HCT116 (cell line): ENCODE measurements around the gene ITIH1. TPM values are rescaled to one million over a fixed set of nuclear protein-coding genes. Genes with fewer than 3 reads are reported as not detected.

Experiments
- ATAC-seq: fragments of 200-7000 bp; cut with Tn5 transposase; 2 replicates; pipeline ENCODE4 v1.9.1; 2020; ENCODE audit warnings: mild to moderate bottlenecking, moderate library complexity
- BruUV-seq: library from RNA; stranded (reverse); fragments of 400-500 nt; replicated peaks from 2 replicates; lab custom pipeline; 2021; lab: Mats Ljungman, UMichigan
- CTCF ChIA-PET: fragments of 300-600 bp; sonication (Branson Sonifier 250); formaldehyde crosslinking; loops from one replicate; lab custom pipeline; 2021; ENCODE audit warnings: antibody characterized with exemption; lab: Charles Lee
- POLR2A ChIA-PET: fragments of 300-600, 350-600 bp; sonication (Branson Sonifier 250); formaldehyde crosslinking; loops from one replicate; lab custom pipeline; 2021; ENCODE audit warnings: antibody characterized with exemption; lab: Charles Lee
- RAD21 ChIA-PET, 2 experiments: fragments of 300-600 bp; sonication (Branson Sonifier 250); formaldehyde crosslinking; loops; one replicate each; lab custom pipeline; 2023; ENCODE audit warnings: low total read pairs in 2 of 2; ENCODE audit not compliant: uncharacterized antibody in 2 of 2, unreplicated experiment in 2 of 2, low non-redundant PET in 1 of 2; lab: Charles Lee
- DNase-seq: peaks from one replicate; pipeline ENCODE4 v3.0.0-alpha.2; 2010; ENCODE audit warnings: low read depth, low spot score
- H2AFZ ChIP-seq: fragments of 200-600 bp; shearing (Covaris generic), sonication (generic); 2 replicates; pipeline ENCODE4 v1.6.1; 2017; ENCODE audit warnings: low read depth, mixed run types, mixed read lengths, antibody characterized with exemption, low read length; ENCODE audit not compliant: poor library complexity, severe bottlenecking
- H3K27ac ChIP-seq: 2 replicates; pipeline ENCODE4 v1.5.1; 2012; ENCODE audit warnings: low read depth, low read length
- H3K27me3 ChIP-seq: fragments of 200-600 bp; sonication (generic); 2 replicates; pipeline ENCODE4 v1.6.1; 2016; ENCODE audit warnings: mixed run types, low read length, mixed read lengths; ENCODE audit not compliant: insufficient read depth
- H3K36me3 ChIP-seq, 2 experiments: fragments of 200-500 bp in 1 of 2; fragments of 200-600 bp in 1 of 2; sonication (Bioruptor generic) in 1 of 2; sonication (generic) in 1 of 2; 2 replicates each; pipeline versions ENCODE4 v1.5.1 to v1.6.1; 2014 to 2016; ENCODE audit warnings: low read length in 2 of 2, inconsistent platforms in 1 of 2, mixed read lengths in 1 of 2, mixed run types in 1 of 2; ENCODE audit not compliant: insufficient read depth in 2 of 2, control insufficient read depth in 1 of 2
- H3K4me1 ChIP-seq, 2 experiments: fragments of 200-600 bp in 1 of 2; sonication (generic) in 1 of 2; 2 replicates each; pipeline versions ENCODE4 v1.5.1 to v1.6.1; 2012 to 2017; ENCODE audit warnings: low read length in 2 of 2, inconsistent platforms in 1 of 2, mild to moderate bottlenecking in 1 of 2, mixed read lengths in 1 of 2, mixed run types in 1 of 2, moderate library complexity in 1 of 2; ENCODE audit not compliant: insufficient read depth in 2 of 2, control insufficient read depth in 1 of 2
- H3K4me2 ChIP-seq: fragments of 200-600 bp; sonication (generic); 2 replicates; pipeline ENCODE4 v1.6.1; 2017; ENCODE audit warnings: mixed run types, low read length, mixed read lengths
- H3K4me3 ChIP-seq, 2 experiments: fragments of 200-600 bp in 1 of 2; sonication (generic) in 1 of 2; replicated peaks in 1 of 2; 2 replicates each; pipeline ENCODE4 v1.5.1; 2011 to 2016; ENCODE audit warnings: low read length in 2 of 2, control low read depth in 1 of 2, low read depth in 1 of 2, mild to moderate bottlenecking in 1 of 2, mixed read lengths in 1 of 2, mixed run types in 1 of 2
- H3K79me2 ChIP-seq: fragments of 200-600 bp; sonication (generic); 2 replicates; pipeline ENCODE4 v1.6.1; 2017; ENCODE audit warnings: mild to moderate bottlenecking, mixed run types, low read length, moderate library complexity, mixed read lengths; ENCODE audit not compliant: insufficient read depth
- H3K9ac ChIP-seq: fragments of 200-600 bp; sonication (generic); 2 replicates; pipeline ENCODE4 v1.6.1; 2016; ENCODE audit warnings: low read length, mixed read lengths
- H3K9me2 ChIP-seq: fragments of 200-600 bp; sonication (generic), shearing (Covaris generic); 2 replicates; pipeline ENCODE4 v1.6.1; 2017; ENCODE audit warnings: mixed run types, mild to moderate bottlenecking, moderate library complexity; ENCODE audit not compliant: insufficient read depth
- H3K9me3 ChIP-seq, 2 experiments: fragments of 200-500 bp in 1 of 2; fragments of 200-600 bp in 1 of 2; sonication (Bioruptor generic) in 1 of 2; sonication (generic) in 1 of 2; 2 replicates each; pipeline ENCODE4 v1.6.1; 2014 to 2017; ENCODE audit warnings: low read length in 2 of 2, mixed read lengths in 2 of 2, inconsistent platforms in 1 of 2, low read depth in 1 of 2, mild to moderate bottlenecking in 1 of 2, mixed run types in 1 of 2, moderate library complexity in 1 of 2; ENCODE audit not compliant: control insufficient read depth in 1 of 2, insufficient read depth in 1 of 2
- H4K20me1 ChIP-seq: fragments of 200-600 bp; sonication (generic), shearing (Covaris generic); 2 replicates; pipeline ENCODE4 v1.6.1; 2017; ENCODE audit warnings: mixed run types, mild to moderate bottlenecking, moderate library complexity; ENCODE audit not compliant: insufficient read depth
- CEBPB ChIP-seq: IDR thresholded peaks from 2 replicates; pipeline ENCODE4 v1.6.1; 2012; ENCODE audit warnings: low read depth
- CTCF ChIP-seq, 3 experiments: fragments of 200-600 bp in 1 of 3; sonication (generic) in 1 of 3; IDR thresholded peaks in 2 of 3; conservative IDR thresholded peaks in 1 of 3; 2 replicates each; pipeline ENCODE4 v1.5.1; 2012 to 2017; ENCODE audit warnings: low read depth in 2 of 3, low read length in 2 of 3, antibody characterized with exemption in 1 of 3, borderline replicate concordance in 1 of 3, control low read depth in 1 of 3, mild to moderate bottlenecking in 1 of 3, mixed read lengths in 1 of 3, mixed run types in 1 of 3, moderate library complexity in 1 of 3; ENCODE audit not compliant: insufficient read depth in 1 of 3
- EGR1 ChIP-seq: IDR thresholded peaks from 2 replicates; pipeline ENCODE4 v1.6.1; 2012; ENCODE audit warnings: low read depth
- EZH2 ChIP-seq: fragments of 200-600 bp; sonication (generic); IDR thresholded peaks from 2 replicates; pipeline ENCODE4 v1.6.1; 2017; ENCODE audit warnings: antibody characterized with exemption, mixed run types
- EZH2phosphoT487 ChIP-seq: fragments of 200-600 bp; IDR thresholded peaks from 2 replicates; pipeline ENCODE4 v1.6.1; 2018; ENCODE audit warnings: antibody characterized with exemption, borderline replicate concordance
- MAX ChIP-seq: IDR thresholded peaks from 2 replicates; pipeline ENCODE4 v1.6.1; 2012
- POLR2AphosphoS5 ChIP-seq: IDR thresholded peaks from 2 replicates; pipeline ENCODE4 v1.6.1; 2011; ENCODE audit warnings: mild to moderate bottlenecking, low read depth, low read length, moderate library complexity
- RAD21 ChIP-seq: IDR thresholded peaks from 2 replicates; pipeline ENCODE4 v1.6.1; 2012; ENCODE audit warnings: low read depth, mild to moderate bottlenecking
- SIN3A ChIP-seq: IDR thresholded peaks from 2 replicates; pipeline ENCODE4 v1.6.1; 2012; ENCODE audit warnings: low read depth
- SP1 ChIP-seq: IDR thresholded peaks from 2 replicates; pipeline ENCODE4 v1.6.1; 2012; ENCODE audit warnings: low read depth
- SRF ChIP-seq: IDR thresholded peaks from 2 replicates; pipeline ENCODE4 v1.6.1; 2012; ENCODE audit warnings: low read depth
- TCF7L2 ChIP-seq: IDR thresholded peaks from 2 replicates; pipeline ENCODE4 v1.7.0; 2011; ENCODE audit warnings: borderline replicate concordance, inconsistent platforms; ENCODE audit not compliant: insufficient read depth, insufficient read length; ENCODE audit errors: extremely low read depth
- YY1 ChIP-seq: IDR thresholded peaks from 2 replicates; pipeline ENCODE4 v1.6.1; 2011; ENCODE audit warnings: low read length, low read depth, moderate library complexity, mild to moderate bottlenecking; ENCODE audit not compliant: insufficient replicate concordance; ENCODE audit errors: extremely low read depth
- ZBTB33 ChIP-seq: IDR thresholded peaks from 2 replicates; pipeline ENCODE4 v1.6.1; 2011; ENCODE audit warnings: mild to moderate bottlenecking, low read length, moderate library complexity; ENCODE audit not compliant: insufficient replicate concordance; ENCODE audit errors: extremely low read depth
- intact Hi-C: fragments of 100-400 bp; cut with micrococcal nuclease; formaldehyde crosslinking; loops from 2 replicates; pipeline ENCODE4 v1.10.0; 2022
- total RNA-seq: library from RNA; stranded (reverse); gene quantifications from one replicate; pipeline ENCODE4 v1.2.1, GENCODE V29; 2021; ENCODE audit not compliant: unreplicated experiment

ITIH1 gene
- total RNA-seq, 1 experiment from 2014 or later = 0.37 TPM

GRCh38 chr3:52771702-52772101, 5.7 kb upstream of the ITIH1 start (continued):
- no peak for TF ChIP-seq YY1
- no peak for TF ChIP-seq SIN3A
- TF ChIP-seq CTCF (IDR thresholded peaks at IDR 0.05 in 2 of 3, conservative IDR thresholded peaks at IDR 0.05 in 1 of 3; ENCODE audit: borderline replicate concordance in 1 of 3, insufficient read depth in 1 of 3, low read depth in 2 of 3, low read length in 2 of 3) = no peak
- TF ChIP-seq RAD21 = no peak
- TF ChIP-seq EZH2 = no peak
- no peak for TF ChIP-seq POLR2AphosphoS5
- no peak for TF ChIP-seq SRF

GRCh38 chr3:52773361-52774065, 3.9 kb upstream of the ITIH1 start:
- Histone ChIP-seq H3K27me3 (no peaks in the 10 kb centered on the region), H3K9me3 (no peaks in the 10 kb centered on the region), H2AFZ (no peak overlapping the region), H3K79me2 (peaks cover 15% of the 10 kb centered on the region), H3K27ac (no peak overlapping the region), H3K4me3 (no peak overlapping the region), H4K20me1 (no peaks in the 10 kb centered on the region), H3K4me2 (no peak overlapping the region), H3K36me3 (no peaks in the 10 kb centered on the region), H3K9ac (no peak overlapping the region), H3K9me2 (no peaks in the 10 kb centered on the region), H3K4me1 (peaks cover 4 to 27% of the 10 kb centered on the region in 2 experiments; a peak in 3 of 4 replicates)
- POLR2A ChIA-PET = no interaction called here
- no peak for ATAC-seq
- intact Hi-C loops = no loop called here
- RAD21 ChIA-PET = no interaction called here
- TF ChIP-seq SP1 = no peak
- TF ChIP-seq POLR2AphosphoS5 = no peak
- TF ChIP-seq EZH2phosphoT487 = no peak
- TF ChIP-seq CEBPB = no peak
- TF ChIP-seq ZBTB33 = no peak
- no peak for TF ChIP-seq MAX
- TF ChIP-seq EGR1 = no peak
- TF ChIP-seq YY1 = no peak
- no peak for TF ChIP-seq TCF7L2
- DNase-seq = no peak
- BruUV-seq = no TSS peak
- CTCF ChIA-PET = interaction anchor here (0.7 kb wide), 1 partner anchor 25 kb away, joined by 5 read pairs; no protein-coding TSS in a partner anchor
